MM.1S (cell line): Measurements from ENCODE around the gene SPRYD3.

Experiments
- DNase-seq: peaks from one replicate; pipeline ENCODE4 v3.0.0-alpha.2; 2015
- H2AFZ ChIP-seq: fragments of 300-600 bp; sonication (generic); 2 replicates; pipeline ENCODE4 v1.6.0; 2016; ENCODE audit warnings: antibody characterized with exemption, low read length
- H3F3A ChIP-seq: fragments of 300-600 bp; sonication (generic); 2 replicates; pipeline ENCODE4 v1.6.1; 2016; ENCODE audit warnings: mild to moderate bottlenecking, antibody characterized with exemption, low read length, moderate library complexity, mixed read lengths; ENCODE audit not compliant: insufficient read depth
- H3K27ac ChIP-seq: fragments of 300-600 bp; sonication (generic); 2 replicates; pipeline ENCODE4 v1.5.1; 2016; ENCODE audit warnings: mild to moderate bottlenecking, low read length
- H3K27me3 ChIP-seq: fragments of 300-600 bp; sonication (generic); replicated peaks from 2 replicates; pipeline ENCODE4 v1.6.0; 2016; ENCODE audit warnings: low read length; ENCODE audit not compliant: insufficient read depth
- H3K36me3 ChIP-seq: fragments of 300-600 bp; sonication (generic); replicated peaks from 2 replicates; pipeline ENCODE4 v1.6.1; 2016; ENCODE audit warnings: mild to moderate bottlenecking, low read length, mixed read lengths; ENCODE audit not compliant: insufficient read depth
- H3K4me1 ChIP-seq: fragments of 300-600 bp; sonication (generic); 2 replicates; pipeline ENCODE4 v1.6.1; 2016; ENCODE audit warnings: low read length, mixed read lengths
- H3K4me2 ChIP-seq: fragments of 300-600 bp; sonication (generic); 2 replicates; pipeline ENCODE4 v1.6.0; 2016; ENCODE audit warnings: low read depth, low read length
- H3K4me3 ChIP-seq: fragments of 300-600 bp; sonication (generic); 2 replicates; pipeline ENCODE4 v1.5.1; 2016; ENCODE audit warnings: low read length, mixed read lengths
- H3K79me2 ChIP-seq: fragments of 300-600 bp; sonication (generic); 2 replicates; pipeline ENCODE4 v1.6.1; 2016; ENCODE audit warnings: mixed run types, low read length, mixed read lengths
- H3K9ac ChIP-seq: fragments of 300-600 bp; sonication (generic); 2 replicates; pipeline ENCODE4 v1.6.1; 2016; ENCODE audit warnings: low read length, mixed read lengths
- H3K9me2 ChIP-seq: fragments of 300-600 bp; sonication (generic); replicated peaks from 2 replicates; pipeline ENCODE4 v1.6.1; 2016; ENCODE audit warnings: mild to moderate bottlenecking, low read length, mixed read lengths; ENCODE audit not compliant: insufficient read depth
- H3K9me3 ChIP-seq: fragments of 300-600 bp; sonication (generic); replicated peaks from 2 replicates; pipeline ENCODE4 v1.6.1; 2016; ENCODE audit warnings: mild to moderate bottlenecking, low read length, mixed read lengths; ENCODE audit not compliant: insufficient read depth
- H4K20me1 ChIP-seq: fragments of 300-600 bp; sonication (generic); 2 replicates; pipeline ENCODE4 v1.6.1; 2016; ENCODE audit warnings: mild to moderate bottlenecking, low read length, moderate library complexity, mixed read lengths; ENCODE audit not compliant: insufficient read depth
- EZH2 ChIP-seq: fragments of 300-600 bp; sonication (generic); optimal IDR thresholded peaks from 2 replicates; pipeline ENCODE3; 2017; ENCODE audit warnings: low read depth, mild to moderate bottlenecking, antibody characterized with exemption, low read length, mixed read lengths
- EZH2phosphoT487 ChIP-seq: fragments of 300-600 bp; sonication (generic); IDR thresholded peaks from 2 replicates; pipeline ENCODE4 v1.6.1; 2018; ENCODE audit warnings: antibody characterized with exemption, low read length
- TF ChIP-seq, protein P1 (sequence below): fragments of 300-600 bp; sonication (generic); IDR thresholded peaks from 2 replicates; pipeline ENCODE4 v1.5.1; 2016; ENCODE audit warnings: antibody characterized with exemption, low read length, mixed read lengths

SPRYD3 gene

DNA sequence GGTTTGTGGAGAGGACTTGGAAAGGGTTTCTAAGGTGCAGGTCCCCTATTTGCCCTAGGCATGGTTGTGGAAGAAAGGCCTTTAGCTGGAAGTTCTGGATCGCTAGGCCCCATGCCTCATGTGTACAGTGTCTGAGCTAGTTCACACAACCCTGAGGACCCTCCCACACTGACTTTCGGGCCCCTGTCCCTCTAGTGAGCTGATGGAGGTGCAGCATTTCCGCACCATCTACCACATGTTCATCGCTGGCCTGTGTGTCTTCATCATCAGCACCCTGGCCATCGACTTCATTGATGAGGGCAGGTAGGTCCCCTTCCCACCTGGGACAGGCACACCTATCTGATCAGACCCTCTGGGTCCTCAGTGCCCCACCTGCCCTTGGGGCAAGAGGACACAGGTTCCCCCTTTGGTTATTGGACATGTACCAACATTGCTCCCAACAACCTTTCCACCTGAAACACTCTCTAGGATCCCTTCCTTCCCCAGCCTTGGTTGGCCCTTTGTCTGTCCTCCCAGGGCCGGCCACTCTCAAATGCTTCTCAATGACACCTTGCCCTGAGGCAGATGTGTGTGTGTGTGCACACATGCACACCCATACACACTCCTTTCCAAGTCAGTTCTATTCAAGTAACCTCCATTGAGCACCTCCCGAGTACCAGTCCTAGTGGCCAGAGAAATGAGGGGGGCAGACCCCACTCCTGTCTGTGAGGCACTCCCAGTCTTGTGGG lies 26.7 kb upstream of the SPRYD3 start:
- no peak for DNase-seq
- H3F3A ChIP-seq, result peaks cover 23% of the 10 kb centered on the region; the same call in 1 of the 2 replicates
- no peaks in the 10 kb centered on the region for H3K79me2 ChIP-seq
- TF ChIP-seq EZH2 (no peak), EZH2phosphoT487 (no peak)
- TF ChIP-seq, protein P1, sequence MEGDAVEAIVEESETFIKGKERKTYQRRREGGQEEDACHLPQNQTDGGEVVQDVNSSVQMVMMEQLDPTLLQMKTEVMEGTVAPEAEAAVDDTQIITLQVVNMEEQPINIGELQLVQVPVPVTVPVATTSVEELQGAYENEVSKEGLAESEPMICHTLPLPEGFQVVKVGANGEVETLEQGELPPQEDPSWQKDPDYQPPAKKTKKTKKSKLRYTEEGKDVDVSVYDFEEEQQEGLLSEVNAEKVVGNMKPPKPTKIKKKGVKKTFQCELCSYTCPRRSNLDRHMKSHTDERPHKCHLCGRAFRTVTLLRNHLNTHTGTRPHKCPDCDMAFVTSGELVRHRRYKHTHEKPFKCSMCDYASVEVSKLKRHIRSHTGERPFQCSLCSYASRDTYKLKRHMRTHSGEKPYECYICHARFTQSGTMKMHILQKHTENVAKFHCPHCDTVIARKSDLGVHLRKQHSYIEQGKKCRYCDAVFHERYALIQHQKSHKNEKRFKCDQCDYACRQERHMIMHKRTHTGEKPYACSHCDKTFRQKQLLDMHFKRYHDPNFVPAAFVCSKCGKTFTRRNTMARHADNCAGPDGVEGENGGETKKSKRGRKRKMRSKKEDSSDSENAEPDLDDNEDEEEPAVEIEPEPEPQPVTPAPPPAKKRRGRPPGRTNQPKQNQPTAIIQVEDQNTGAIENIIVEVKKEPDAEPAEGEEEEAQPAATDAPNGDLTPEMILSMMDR, result no peak
- H3K27ac ChIP-seq, result no peak overlapping the region
- H3K36me3 ChIP-seq, result no peaks in the 10 kb centered on the region
- H3K4me1 ChIP-seq, result peaks cover 28% of the 10 kb centered on the region
- no peaks in the 10 kb centered on the region for H3K9me3 ChIP-seq
- no peak overlapping the region for H3K9ac ChIP-seq
- no peaks in the 10 kb centered on the region for H3K9me2 ChIP-seq
- no peak overlapping the region for H3K4me3 ChIP-seq
- no peak overlapping the region for H2AFZ ChIP-seq
- no peaks in the 10 kb centered on the region for H3K27me3 ChIP-seq
- no peaks in the 10 kb centered on the region for H4K20me1 ChIP-seq
- H3K4me2 ChIP-seq, result no peak overlapping the region

DNA sequence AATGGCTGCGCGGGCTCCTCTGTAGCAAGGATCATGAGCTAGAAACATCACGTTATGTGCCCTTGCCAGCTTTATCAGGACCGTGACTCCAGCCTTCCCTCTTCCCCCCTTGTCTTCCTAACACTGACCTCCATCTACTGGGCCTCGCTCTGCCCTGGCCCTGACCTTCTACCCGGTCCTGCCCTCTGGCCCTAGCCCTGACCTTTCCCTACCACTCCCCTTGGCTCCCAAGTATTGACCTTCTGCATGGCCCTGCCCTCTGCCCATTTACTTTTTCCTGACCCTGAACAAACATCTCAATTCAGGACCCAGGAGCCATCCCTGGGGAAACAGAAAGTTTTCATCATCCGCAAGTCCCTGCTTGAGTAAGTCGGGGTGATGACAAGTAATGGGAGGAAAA lies 26.1 kb upstream of the SPRYD3 start:
- Histone ChIP-seq H3K36me3 (no peaks in the 10 kb centered on the region), H3K27ac (no peak overlapping the region), H2AFZ (no peak overlapping the region), H3K4me3 (no peak overlapping the region), H3K4me2 (no peak overlapping the region), H3F3A (peaks cover 23% of the 10 kb centered on the region; the same call in 1 of the 2 replicates), H3K79me2 (no peaks in the 10 kb centered on the region), H3K9me3 (no peaks in the 10 kb centered on the region), H3K9ac (no peak overlapping the region), H4K20me1 (no peaks in the 10 kb centered on the region), H3K4me1 (peaks cover 28% of the 10 kb centered on the region), H3K9me2 (no peaks in the 10 kb centered on the region), H3K27me3 (no peaks in the 10 kb centered on the region)
- TF ChIP-seq, protein P1, result no peak
- TF ChIP-seq EZH2 (no peak), EZH2phosphoT487 (no peak)
- DNase-seq, result no peak

DNA sequence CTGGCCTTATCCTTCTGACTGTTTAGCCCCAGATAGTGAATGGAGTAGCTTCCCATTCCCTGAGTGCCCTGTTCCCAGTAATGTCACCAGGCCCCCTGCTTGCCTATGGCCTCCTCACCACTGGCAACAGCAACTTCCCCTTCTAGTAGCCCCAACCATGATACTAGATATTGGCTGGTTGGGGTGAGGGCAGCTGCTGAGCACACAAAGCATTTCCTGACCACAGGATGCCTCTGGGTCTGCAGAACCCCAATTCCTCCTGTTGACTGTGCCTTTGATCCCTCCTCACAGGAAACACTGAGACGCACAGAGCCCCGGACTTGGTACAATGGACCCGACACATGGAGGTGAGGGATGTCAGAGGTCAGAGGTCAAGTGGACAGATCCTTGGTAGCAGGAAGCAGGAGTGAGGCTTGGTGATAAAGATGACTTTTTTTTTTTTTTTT lies 24.7 kb upstream of the SPRYD3 start:
- peaks cover 23% of the 10 kb centered on the region; the same call in 1 of the 2 replicates for H3F3A ChIP-seq
- H3K27me3 ChIP-seq, result no peaks in the 10 kb centered on the region
- H3K4me1 ChIP-seq, result peaks cover 33% of the 10 kb centered on the region
- H2AFZ ChIP-seq, result peak overlapping the region; percentile 69
- no peak overlapping the region for H3K4me3 ChIP-seq
- peak; percentile 80 for DNase-seq
- no peaks in the 10 kb centered on the region for H3K36me3 ChIP-seq
- H3K79me2 ChIP-seq, result no peaks in the 10 kb centered on the region
- peak overlapping the region; percentile 73; the same call in 1 of the 2 replicates for H3K27ac ChIP-seq
- TF ChIP-seq, protein P1, result no peak
- TF ChIP-seq EZH2phosphoT487 (no peak), EZH2 (no peak)
- H3K9ac ChIP-seq, result peak overlapping the region; percentile 3; the same call in 1 of the 2 replicates
- H3K9me3 ChIP-seq, result no peaks in the 10 kb centered on the region
- no peaks in the 10 kb centered on the region for H3K9me2 ChIP-seq
- no peaks in the 10 kb centered on the region for H4K20me1 ChIP-seq
- H3K4me2 ChIP-seq, result peak overlapping the region; percentile 48
